Loucy (cell line): Measurements from ENCODE around the gene NFASC.

Experiments
- CTCF ChIP-seq: fragments of 200-600 bp; sonication (generic); conservative IDR thresholded peaks from 2 replicates; pipeline ENCODE4 v1.5.1; 2014; ENCODE audit warnings: mild to moderate bottlenecking, antibody characterized with exemption, low read length
- EZH2phosphoT487 ChIP-seq: fragments of 200-600 bp; IDR thresholded peaks from 2 replicates; pipeline ENCODE4 v1.6.1; 2018; ENCODE audit warnings: antibody characterized with exemption, mild to moderate bottlenecking, moderate library complexity, borderline replicate concordance

GRCh38 chr1:204841316-204841715, 29.3 kb upstream of the NFASC start:
- TF ChIP-seq CTCF (no peak), EZH2phosphoT487 (no peak)
